ENCODE data around the gene TAF11L2.
"Not testable (repeated sequence)": the region's sequence is repeated elsewhere in the genome, so short reads cannot be mapped to it uniquely, and the experiment has no call there.

Gene TAF11L2

DNA sequence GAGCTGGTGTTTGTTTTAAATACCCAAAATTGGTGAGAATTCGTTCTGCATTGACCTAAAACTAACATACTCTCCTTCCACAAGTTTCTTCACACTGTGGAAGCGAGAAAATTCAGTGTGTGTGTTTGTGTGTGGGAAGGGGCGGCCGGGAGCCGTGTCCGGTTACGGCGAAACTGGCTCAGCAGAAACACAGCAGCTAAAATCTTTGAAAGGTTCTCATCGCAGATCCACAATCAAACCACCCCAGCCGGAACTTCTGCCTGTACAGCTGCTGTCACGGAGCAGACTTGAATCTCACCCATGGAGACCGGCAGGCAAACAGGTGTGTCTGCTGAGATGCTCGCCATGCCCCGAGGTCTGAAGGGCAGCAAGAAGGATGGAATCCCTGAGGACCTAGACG lies 30.3 kb downstream of the TAF11L2 start, which contains the start of gene TAF11L6:
Gene TAF11L6 (plus strand): TSS at position 301 of the 400 bp plus-strand sequence.
- DNase-seq: not testable (repeated sequence)

Data from femur (tissue), 1 donor.